ENCODE data around the gene ADORA2A.

- TF ChIP-seq CTCF (IDR thresholded peaks at IDR 0.05) (no peak), POLR2A (IDR thresholded peaks at IDR 0.05) (no peak)
Observed at GRCh38 chr22:24386937-24387471, 40.4 kb upstream of the ADORA2A start.

All from heart left ventricle (tissue), 13 donors.